GF-D8 (cell line): ENCODE measurements around the gene ELF5.

ENCODE experiments used
- DNase-seq: peaks from one replicate; lab custom pipeline; 2025; lab: John Stamatoyannopoulos, UW

Gene ELF5

DNA sequence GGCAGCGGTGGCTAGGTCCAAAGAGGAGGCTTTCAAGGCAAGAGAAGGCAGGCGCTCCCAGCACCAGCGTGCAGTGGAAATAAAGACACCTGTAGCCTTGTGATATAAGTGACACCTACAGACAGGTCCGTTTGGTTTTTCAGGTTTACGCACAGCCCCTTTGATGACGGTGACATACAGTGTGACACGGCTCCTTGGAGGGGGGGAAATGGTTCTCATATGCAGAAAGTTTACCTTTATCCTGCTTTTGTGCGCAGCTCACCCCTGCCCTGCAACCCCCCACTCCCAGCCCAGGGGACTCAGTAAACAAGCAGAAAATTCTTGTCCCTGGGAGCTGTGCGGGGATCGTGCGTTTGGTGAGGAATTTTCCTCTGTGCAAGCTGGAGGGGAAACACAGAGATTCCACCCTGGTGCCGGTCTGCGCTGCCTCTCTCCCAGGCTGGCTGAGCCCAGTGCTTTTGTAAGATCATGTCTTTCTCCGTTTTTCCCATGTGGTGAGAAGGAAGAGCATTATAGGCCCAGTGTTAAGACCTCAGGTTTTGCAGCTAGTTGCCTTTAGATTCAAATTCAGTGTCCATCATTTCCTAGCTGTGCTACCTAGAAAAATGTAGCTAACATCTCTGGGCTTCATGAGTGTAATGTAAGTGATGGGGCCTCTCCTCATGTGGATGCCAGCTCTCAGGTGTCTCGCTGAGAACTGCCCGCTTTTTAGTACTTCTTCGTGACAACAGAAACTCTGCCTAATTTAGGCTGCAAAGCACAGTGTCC lies at the start of gene ELF5:
Gene ELF5 (minus strand): TSS at position 113 of the 768 bp plus-strand sequence. CDS start 8,045 bp downstream, outside the sequence.
- no peak for DNase-seq

DNA sequence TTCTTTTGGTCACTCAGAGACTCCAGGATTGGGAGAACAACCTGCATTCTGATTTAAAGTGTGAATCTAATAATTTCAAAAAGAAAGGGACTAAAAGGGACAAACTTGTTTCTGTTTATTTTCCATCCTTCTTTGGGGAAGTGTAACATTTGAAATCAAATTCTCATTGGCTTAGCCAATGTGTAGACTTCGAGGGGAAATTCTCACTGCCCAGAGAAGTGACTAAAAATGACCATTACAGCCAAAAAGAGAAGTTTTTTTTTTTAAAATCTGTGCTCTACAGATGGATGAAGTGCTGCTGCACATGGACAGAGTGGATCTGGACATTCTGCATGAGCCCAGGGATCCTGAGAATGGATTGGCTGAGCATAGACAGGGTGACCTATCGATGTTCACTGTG lies 49.4 kb upstream of the ELF5 start:
- DNase-seq: no peak

DNA sequence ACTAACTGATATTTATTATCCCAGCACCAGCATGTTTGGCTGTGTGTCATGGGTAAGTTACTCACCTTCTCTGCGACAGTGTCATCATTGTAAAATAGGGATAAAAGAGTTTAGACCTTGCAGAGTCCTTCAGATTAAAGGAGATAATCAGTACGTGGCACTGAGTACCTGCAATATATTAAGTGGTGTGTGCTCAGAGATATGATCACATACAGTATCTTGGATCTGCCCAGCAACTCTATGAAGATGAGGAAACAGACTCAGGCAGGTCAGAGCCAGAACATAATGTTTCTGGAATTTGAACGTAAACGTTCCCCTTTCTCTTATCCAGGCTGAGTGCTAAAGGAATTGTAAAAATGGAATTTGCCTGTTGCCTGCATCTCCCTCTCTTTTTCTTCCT lies 46.9 kb upstream of the ELF5 start:
- DNase-seq: no peak

DNA sequence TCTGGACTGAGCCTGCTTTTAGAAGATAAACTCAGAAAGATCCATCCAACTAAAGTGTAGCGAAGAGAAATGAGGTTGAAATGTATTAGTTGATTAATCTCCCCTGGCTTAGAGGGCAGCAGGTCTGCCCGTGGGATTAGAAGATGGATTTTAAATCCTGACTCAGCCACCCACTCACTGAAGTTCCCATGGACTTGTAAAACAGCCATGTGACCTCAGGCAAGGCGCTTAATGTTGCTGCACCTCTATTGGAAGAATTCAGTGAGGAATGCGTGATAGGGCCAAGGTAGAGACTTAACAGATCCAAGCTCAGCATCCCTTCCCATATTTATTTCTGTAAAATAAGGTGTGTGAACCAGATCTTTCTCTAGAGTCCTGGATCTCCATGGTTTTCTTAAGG lies 45.1 kb upstream of the ELF5 start:
- no peak for DNase-seq

DNA sequence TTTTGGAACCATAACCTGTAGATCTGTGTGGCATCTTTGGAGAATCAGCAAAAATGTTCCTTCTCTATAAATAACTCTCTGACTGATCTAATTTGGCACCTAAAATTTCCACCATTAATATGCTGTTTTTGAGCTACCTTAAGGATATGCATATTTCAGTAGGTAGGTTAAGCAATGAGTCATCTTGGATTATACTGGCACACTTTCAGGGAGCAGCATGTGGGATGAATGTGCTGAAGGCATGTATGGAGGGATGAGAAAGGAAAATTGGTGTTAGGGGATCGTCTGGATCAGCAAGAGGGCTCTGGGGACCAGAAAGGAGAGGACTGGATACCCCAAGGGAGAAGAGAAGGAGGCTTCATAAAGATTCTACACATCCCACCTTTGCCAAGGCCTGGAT lies 44.6 kb upstream of the ELF5 start:
- DNase-seq: no peak

DNA sequence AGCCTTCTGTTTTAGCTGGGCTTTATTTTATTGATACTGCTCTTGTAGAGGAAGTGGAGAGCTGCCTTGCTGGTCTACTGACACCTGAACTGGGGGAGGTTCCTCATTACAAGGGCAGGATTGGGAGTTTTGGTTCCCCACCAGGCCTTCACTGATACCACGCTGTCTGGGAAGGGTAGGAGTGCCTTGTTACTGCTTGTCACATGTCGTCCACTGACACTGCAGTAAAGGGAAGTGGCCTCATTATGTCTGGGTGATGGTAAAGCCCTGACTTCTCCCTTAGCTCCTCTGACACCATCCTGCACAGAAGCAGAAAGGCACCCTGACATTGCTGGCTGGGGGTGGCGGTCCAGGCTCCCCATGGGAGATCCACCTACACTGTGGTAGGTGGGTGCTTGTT lies 38.7 kb upstream of the ELF5 start:
- DNase-seq: no peak

DNA sequence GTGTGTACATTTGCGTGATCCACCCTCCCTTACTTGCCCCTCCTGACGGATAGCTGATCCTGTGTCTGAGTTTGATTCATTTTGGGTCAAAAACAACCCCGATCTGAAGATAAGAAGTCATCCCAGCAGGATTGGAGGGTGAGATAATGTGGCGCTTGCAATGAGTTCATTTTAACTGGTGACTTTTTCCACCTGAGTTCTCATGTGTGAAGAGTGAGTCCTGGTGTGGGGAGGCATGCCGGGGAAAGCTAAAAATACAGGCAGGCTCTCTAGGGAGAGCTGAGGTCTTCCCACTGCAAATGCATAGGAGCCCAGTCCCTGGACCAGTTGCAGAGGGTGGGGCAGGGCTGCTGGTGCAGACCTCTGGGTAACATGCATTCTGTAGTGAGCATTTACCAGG lies 35.7 kb upstream of the ELF5 start:
- no peak for DNase-seq

DNA sequence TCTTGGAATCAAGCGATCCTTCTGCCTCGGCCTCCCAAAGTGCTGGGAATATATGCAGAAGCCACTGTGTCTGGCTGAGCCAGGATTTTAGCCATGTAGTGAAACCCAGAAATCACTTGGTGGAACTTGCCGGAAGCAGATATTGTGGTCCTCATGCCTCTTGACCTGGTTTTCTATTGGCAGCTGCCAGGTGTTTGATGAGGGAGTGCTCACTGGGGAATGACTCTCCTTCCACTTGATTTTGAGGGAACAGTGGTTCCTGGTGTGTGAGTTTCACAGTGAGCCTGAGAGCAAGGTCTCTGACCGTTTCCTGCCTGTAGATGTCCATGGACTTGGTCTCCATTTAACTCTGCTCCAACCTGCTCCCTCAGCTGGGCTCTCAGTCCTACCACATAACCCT lies 34.7 kb upstream of the ELF5 start:
- DNase-seq: no peak

DNA sequence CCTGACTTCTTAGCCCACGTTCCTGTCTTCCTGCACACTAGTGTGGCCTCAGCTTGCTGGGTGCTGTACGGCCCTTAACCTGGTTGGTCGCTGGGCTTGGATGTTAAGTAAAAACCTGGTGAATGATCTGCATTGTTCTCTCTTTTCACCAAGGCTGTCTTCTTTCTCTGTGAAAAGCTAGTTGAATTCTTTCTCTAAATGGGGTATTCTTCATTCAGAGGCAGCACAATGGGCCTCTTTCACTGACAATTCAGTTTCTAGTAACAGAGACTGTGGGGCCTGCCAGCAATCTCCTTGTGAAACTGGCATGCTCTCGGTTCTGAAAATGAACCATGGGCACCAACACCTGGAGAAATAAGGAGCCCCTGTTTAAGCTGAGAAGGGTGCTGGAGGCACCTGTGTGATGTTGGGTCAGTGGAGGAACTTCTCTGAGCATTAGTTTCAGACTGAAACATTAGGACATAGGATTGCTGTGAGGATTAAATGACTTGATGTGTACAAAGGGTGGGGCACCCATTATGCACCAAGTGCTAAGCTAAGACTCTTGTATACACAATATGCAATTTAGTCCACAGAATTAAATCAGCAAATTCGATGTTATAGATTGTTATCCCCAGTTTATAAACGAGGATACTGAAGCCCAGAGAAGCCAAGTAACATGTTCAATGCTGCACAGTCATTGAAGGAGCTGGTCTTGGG lies 33.1 kb upstream of the ELF5 start:
- no peak for DNase-seq

DNA sequence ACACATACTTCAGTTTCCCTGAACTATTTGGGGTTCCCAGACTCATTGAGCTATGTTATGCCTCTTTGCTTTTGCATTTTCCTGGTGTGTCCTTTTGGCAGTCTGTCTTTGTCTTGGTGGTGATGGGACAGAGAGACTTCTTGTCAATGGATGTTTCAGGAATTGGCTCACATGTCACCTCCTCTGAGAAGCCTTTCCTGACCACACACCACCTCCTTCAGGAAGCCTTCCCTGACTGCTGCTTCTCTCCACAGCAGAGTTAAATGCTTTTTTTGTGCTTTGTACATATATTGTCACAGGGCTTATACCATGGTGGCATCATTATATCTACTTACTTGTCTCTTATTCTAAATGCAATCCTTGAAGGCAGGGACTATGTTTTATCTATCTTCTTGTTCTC lies 28.5 kb upstream of the ELF5 start:
- no peak for DNase-seq

DNA sequence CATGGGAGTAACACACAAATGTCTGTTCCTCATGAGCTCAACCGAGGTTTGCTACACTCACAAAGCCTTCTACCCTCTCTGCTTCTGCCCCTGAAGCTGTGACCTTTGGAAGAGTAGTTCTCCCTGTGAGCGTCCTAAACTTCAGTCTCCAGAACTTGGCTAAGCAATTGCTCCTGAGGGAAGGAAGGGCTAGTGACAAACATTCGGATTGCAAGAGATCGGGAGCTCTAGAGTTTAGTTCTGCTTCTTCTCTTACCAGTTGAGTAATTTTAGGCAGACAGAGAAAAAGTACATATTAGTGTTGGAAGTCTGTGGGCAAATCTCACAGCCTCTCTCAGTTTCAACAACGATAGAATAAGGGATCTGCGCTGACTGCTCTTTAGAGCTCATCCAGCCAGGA lies 27.3 kb upstream of the ELF5 start:
- DNase-seq: no peak

DNA sequence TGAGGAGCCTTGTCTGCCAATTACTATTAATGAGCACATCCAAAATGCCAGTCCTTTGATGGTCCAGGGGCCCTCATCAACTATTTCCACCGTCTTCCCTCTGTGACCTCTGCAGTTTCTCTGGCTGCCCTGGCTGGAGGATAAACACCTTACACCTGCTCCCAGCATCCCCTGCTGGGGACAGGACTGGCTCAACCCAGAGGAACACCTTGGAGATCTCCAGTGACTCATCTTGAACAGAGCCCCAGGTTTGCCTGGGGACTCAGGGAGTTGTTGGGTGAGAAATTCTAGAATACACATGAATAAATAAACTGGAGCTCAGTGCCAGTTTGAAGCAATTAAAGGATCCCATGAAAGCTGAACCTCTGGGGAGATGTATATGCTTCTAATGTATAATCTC lies 24.0 kb upstream of the ELF5 start:
- DNase-seq: no peak

DNA sequence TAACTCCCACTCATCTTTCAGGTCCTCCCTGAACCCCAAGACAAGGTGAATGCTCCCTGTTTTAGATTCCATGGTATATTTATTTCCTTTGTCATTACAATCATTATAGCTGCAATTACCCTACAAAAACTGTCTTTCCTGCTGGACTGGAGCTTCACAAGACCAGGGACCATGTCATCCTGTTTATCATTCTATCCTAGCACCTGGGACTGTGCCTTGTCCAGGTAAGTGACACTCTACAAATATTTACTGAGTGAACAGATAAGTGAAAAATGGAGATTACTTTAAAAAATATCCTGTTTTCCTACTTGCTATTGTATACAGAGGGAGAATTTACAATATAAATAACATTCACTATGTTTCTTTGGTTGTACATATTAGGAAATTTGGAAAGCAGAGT lies 22.5 kb upstream of the ELF5 start:
- no peak for DNase-seq

DNA sequence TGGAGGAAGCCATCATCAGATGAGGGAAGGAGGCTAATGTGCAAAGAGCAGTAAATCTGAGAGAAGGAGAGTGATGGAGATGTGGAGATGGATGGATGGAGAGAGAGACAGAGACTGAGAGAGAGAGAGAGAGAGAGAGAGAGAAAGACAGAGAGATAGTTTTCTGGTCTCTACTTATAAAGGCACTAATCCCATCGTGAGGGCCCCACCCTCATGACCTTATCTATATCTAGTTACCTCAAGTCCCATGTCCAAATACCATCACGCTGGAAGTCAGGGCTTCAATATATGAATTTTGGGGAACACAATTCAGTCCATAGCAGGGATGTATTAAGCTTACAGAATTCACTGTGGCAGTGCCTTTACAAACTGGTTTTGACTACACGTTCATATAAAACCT lies 21.2 kb upstream of the ELF5 start:
- no peak for DNase-seq

DNA sequence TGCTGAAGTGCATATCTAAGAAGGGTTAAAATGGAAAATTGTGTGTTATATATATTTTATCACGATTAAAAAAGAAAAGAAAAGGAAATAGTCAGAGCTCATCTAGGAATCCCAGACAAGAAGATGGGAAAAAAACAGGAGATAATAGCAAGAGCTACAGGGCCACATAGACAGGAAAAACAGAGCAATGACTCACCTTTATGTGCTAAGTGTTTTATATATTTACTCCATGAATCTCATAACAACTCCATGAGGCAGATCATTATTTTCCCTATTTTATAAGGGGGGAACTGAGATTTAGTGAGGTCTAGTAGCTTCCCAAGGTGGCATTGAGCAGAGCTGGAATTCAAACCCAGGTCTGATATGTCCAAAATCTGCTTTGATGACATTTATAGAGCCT lies 18.1 kb upstream of the ELF5 start:
- no peak for DNase-seq

DNA sequence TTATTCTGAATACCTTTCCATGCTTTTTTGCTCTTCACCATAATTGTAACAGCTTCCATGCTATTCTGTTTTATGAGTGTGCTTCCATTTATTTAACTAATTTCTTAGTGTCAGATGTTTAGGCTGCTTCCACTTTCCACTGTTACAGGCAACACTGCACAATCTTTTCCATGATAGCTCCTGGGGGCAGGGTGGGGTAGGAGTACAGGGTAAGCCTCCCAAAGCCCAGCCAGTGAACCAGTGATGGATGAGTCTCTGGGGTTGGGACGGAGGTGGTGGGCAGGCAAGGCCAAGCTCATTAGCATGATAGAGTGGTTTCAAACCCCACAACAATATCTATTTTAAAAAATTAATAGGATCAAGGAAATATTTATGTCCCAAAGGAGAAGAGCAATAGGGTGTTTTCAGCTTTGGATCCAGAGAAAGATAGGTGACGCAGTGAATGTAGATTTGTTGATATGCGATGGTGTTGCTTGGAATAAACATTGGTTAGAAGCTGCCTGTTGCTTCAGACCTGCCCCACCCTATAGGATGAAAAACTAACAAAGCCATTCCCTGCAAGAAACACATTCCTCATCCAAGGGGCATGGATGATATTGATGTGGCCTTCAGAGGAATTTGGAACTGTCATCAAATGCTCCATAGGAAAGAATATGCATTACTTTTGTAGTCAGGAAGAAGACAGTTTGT lies 17.1 kb upstream of the ELF5 start:
- no peak for DNase-seq

DNA sequence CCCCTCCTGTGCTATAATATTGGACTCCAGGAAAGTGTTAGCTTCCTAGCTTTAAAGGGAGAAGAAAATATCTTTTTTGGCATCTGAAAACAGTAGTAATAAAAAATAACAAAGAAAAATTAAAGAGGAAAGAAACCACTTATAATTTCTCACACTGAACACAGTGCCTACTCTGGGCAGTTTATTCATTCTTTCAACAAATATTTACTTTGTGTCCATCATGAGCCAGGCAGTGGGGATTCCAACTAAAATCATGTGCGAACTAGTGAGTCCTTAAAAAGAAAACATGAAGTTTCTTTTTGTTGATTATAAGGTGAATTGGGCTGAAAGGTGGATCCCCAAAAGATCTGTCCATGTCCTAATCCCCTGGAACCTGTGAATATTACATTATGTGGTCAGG lies 16.0 kb upstream of the ELF5 start:
- DNase-seq: no peak

DNA sequence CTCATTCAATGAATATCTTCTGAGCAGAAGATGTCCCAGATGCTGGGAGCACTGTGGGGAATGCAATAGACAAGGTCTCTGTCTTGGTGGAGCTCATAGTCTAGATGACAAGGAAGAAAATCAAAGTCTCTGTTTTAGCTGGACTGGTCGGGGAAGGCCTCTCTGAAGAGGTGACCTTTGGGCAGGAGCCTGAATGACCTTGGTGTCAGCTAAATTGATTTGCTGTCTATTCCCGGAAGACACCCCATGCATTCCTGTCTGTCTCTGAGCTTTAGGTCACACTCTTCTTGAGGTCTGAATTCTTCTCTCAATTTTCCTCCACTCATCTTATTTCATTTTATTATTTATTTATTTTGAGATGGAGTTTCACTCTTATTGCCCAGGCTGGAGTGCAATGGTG lies 14.5 kb upstream of the ELF5 start:
- DNase-seq: no peak

DNA sequence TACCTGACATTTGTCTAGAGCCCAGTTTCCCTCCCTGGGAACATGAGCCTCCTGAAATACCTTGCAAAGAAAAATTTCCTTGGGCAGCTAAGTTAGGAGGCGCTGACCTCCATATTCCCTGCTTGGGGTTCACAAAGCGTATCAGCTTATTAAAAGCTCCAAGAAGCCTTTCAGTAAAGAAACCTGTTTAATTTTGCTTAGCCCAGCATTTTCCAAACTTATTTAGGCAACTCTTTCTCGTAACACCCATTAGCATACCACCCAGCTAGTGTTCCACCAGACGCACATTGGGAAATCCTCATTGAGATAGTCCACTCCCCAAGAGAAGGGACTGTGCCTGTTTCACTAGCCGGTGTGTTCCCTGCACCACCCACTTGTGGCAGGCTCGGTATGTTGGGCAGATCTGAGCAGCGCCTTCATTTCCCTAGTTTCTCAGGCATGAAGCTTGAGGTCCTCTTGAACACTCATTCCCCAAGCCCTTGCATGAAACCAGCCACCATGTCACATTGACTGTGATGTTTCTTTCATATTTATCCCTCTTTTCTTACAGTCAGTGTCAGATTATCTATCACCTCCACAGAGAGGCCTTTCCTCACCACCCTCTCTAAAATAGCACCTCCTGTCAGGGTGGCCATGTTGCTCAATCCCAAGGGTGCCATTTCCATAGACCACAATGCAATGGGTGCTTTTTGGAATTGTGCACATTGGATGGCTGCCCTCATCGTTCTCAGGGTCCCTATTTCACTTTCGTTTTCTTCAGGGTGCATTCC lies 12.5 kb upstream of the ELF5 start:
- DNase-seq: no peak

DNA sequence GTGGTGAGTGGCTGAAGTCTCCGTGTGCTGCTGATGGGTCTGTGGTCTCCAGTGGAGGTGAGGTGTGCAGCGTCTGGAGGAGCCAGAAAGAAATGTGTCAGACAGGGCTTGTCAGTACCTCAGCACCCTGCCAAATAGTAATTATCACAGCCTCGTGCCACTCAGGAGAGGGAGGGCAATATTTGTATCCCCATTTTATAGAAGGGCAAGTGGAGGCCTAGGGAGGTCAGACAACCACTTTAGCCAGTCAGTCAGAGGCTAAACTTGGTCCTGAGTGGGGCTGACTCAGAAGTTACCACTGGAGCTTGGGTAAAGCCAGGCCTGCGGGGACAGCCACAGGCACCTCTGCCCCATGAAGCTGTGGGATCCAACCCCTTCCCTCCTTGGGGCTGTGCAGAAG lies 11.5 kb upstream of the ELF5 start:
- no peak for DNase-seq

DNA sequence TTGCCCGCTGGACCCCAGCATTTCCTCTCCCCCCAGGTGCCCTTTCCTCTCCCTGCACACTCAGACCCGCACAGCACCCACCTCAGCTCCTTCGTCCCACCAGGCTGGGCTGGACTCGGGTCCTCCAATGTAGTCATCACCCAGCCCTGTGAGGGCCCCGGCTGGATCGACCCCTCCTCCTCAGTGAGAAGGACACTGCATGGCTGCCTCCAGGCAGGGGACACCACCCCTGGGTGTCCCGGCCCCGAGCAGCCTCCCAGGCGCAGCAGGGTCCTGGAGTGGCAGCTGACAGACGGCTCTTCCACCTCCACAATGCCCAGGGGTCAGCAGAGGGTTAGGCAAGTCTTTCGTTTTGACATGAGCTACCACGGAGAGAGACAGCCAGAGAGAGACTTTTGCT lies 11.1 kb upstream of the ELF5 start:
- no peak for DNase-seq

DNA sequence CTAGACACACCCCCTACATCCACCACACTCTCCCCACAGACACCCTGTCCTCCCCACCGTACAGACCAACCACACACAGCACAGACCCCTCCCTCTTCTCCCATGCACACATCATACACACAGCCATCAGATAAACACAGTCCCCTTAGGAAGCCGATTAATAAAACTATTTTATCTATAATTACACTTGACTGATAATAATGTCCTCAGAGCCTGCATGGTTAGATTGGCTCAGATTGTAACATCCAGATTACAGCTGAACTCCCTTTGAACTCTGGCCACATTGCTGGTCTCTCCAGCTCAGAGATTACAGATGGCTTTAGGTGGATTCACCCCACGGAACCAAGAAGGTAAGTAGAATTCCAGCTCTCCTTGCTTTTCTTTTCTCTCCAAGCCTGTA lies 9.5 kb upstream of the ELF5 start:
- DNase-seq: no peak

DNA sequence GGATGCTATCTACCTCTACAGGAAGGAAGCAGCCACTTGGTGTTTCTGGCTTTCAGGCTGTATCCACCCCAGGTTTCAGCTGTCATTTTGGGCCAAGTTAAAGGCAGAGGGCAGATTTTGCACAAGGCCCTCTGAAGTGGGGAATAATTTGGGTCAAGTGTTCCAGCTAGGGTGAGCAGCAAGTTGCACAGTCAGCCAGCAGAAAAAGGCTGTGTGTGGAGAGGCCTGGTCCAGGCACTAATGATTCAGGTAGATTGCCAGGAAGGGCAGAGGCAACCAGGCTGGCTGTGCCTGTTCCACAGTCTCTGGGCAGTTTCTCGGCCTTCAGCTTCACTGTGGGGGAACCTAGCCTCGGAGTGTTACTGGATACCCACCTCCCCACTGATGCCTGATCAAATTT lies 8.6 kb upstream of the ELF5 start:
- DNase-seq: no peak
